Neural crest cell (in vitro differentiated cells): Measurements from ENCODE around the gene PPP1R27. TPM values are rescaled to one million over a fixed set of nuclear protein-coding genes. Genes with fewer than 3 reads are reported as not detected.

Source experiments
- DNase-seq: peaks from one replicate; pipeline ENCODE4 v3.0.0; 2021; ENCODE audit warnings: low read depth, mixed read lengths, low spot score
- H3K27ac Mint-ChIP-seq: one replicate; pipeline ENCODE4 v1.8.0; 2021; ENCODE audit warnings: mild to moderate bottlenecking, mixed read lengths; ENCODE audit not compliant: unreplicated experiment
- H3K27me3 Mint-ChIP-seq: 2 replicates; pipeline ENCODE4 v1.8.0; 2021; ENCODE audit warnings: low read depth, mild to moderate bottlenecking, mixed read lengths
- H3K36me3 Mint-ChIP-seq: 2 replicates; pipeline ENCODE4 v1.8.0; 2021; ENCODE audit warnings: low read depth, mild to moderate bottlenecking, mixed read lengths
- H3K4me1 Mint-ChIP-seq: 2 replicates; pipeline ENCODE4 v1.8.0; 2021; ENCODE audit warnings: mixed read lengths
- H3K4me3 Mint-ChIP-seq: one replicate; pipeline ENCODE4 v1.8.0; 2021; ENCODE audit warnings: mild to moderate bottlenecking, mixed read lengths
- H3K9me3 Mint-ChIP-seq: 2 replicates; pipeline ENCODE4 v1.8.0; 2021; ENCODE audit warnings: mixed read lengths
- total RNA-seq: library from RNA; stranded (reverse); gene quantifications from 2 replicates; pipeline ENCODE4 v1.2.1, GENCODE V29; 2021
- TF ChIP-seq, protein P1 (sequence below): fragments of 200-600 bp; sonication (generic); conservative IDR thresholded peaks from 2 replicates; pipeline ENCODE4 v1.5.0; 2021; ENCODE audit warnings: antibody characterized with exemption, mild to moderate bottlenecking

Gene PPP1R27
- total RNA-seq, 1 donor from 2014 or later: not detected

DNA sequence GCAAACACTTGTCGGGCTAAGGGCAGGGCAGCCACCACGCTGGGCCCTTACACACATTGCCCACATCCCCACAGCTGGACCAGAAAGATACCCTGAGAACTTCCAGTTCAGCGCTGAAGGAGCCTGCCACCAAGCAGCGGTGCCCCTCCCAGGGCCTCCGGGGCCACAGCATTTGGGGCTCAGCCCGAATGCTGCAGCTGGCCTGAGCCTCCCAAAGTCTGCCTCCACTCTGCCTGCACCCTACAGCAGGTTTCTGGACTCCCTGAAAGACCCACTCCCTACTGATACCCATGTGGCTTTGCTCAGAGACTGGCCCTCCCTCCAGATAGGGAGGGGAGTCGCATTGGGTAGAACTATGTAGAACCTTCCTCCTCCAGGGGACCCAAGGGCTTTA lies 3.3 kb downstream of the PPP1R27 start:
- DNase-seq: no peak
- no peaks in the 10 kb centered on the region for H3K9me3 Mint-ChIP-seq
- H3K27ac Mint-ChIP-seq: no peak overlapping the region
- H3K4me3 Mint-ChIP-seq: peak overlapping the region; percentile 92
- TF ChIP-seq, protein P1, sequence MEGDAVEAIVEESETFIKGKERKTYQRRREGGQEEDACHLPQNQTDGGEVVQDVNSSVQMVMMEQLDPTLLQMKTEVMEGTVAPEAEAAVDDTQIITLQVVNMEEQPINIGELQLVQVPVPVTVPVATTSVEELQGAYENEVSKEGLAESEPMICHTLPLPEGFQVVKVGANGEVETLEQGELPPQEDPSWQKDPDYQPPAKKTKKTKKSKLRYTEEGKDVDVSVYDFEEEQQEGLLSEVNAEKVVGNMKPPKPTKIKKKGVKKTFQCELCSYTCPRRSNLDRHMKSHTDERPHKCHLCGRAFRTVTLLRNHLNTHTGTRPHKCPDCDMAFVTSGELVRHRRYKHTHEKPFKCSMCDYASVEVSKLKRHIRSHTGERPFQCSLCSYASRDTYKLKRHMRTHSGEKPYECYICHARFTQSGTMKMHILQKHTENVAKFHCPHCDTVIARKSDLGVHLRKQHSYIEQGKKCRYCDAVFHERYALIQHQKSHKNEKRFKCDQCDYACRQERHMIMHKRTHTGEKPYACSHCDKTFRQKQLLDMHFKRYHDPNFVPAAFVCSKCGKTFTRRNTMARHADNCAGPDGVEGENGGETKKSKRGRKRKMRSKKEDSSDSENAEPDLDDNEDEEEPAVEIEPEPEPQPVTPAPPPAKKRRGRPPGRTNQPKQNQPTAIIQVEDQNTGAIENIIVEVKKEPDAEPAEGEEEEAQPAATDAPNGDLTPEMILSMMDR: no peak
- H3K27me3 Mint-ChIP-seq: no peaks in the 10 kb centered on the region
- H3K4me1 Mint-ChIP-seq: peaks cover 36% of the 10 kb centered on the region
- peaks cover 3% of the 10 kb centered on the region for H3K36me3 Mint-ChIP-seq

DNA sequence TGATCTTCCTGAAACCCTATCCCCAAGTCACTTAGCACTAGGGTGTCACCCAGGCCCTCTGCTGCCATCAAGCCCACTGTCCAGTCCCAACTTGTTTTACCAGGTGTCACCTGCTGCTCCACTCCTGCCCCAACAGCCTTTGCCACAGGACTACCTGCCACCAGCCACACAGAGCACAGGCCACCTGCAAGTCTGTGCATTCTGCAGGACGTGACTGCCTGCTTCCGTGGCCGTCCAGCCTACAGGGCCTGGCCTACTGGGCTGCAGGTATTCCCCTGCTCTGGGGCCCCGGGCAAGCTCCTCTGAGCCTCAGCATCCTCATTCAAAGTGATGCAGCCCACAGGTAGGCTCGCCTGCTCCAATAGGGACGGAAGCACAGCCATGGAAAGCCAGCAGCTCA lies 5.0 kb downstream of the PPP1R27 start:
- TF ChIP-seq, protein P1: no peak
- Mint-ChIP-seq H3K4me1 (peaks cover 40% of the 10 kb centered on the region), H3K9me3 (no peaks in the 10 kb centered on the region), H3K27ac (no peak overlapping the region), H3K4me3 (peak overlapping the region; percentile 64), H3K27me3 (no peaks in the 10 kb centered on the region), H3K36me3 (peaks cover 3% of the 10 kb centered on the region)
- no peak for DNase-seq

DNA sequence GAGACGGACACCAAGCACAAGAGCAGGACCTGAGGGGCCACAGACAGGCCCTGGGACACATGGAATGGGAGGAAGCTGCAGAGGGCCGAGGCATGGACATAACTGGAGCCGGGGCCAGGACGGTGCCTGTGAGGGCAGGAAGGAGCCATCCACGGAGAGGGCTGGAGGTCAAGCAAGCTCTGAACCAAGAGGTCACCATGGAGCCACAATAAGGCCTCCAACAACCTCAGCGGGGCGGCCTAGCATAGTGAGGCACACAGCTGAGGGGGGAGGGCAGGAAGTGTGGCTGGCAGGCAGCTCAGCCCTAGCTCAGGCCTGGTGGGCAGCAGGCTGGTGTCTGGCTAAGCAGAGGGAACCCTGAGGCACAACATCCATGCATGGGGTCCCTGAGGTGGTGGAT lies 6.2 kb downstream of the PPP1R27 start:
- Mint-ChIP-seq H3K4me3 (peak overlapping the region; percentile 87), H3K27ac (peak overlapping the region; percentile 43), H3K27me3 (no peaks in the 10 kb centered on the region), H3K4me1 (peaks cover 37% of the 10 kb centered on the region), H3K36me3 (peaks cover 3% of the 10 kb centered on the region), H3K9me3 (no peaks in the 10 kb centered on the region)
- peak; percentile 25 for DNase-seq
- TF ChIP-seq, protein P1: no peak

DNA sequence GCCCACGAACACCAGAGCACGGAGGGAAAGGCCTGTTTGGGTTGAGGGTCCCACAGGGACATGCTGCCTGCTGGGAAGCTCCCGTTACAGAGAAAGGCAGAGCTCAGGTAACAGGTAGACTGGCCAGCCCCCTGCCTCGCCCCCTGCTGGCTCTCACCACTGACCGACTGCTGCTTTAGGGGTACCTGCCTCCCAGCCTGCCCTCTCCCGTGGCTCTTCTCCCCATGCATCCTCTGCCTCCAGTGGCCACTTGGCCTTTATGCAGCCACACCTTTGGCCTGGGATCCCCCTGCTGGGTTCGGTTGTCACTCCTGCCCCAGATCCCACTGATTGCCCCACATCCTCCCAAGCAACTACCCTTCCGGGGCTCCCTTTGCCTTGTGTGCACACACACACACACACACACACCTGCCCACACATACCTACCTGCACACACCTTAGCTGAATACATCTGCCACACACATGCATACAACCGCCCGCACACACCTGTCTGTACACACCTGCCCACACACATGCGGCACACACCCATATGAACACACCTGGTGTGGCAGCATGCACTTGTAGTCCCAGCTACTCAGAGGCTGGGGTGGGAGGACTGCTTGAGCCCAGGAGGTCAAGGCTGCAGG lies 8.9 kb downstream of the PPP1R27 start:
- TF ChIP-seq, protein P1: peak; percentile 16
- H3K4me1 Mint-ChIP-seq: peaks cover 26% of the 10 kb centered on the region
- no peaks in the 10 kb centered on the region for H3K9me3 Mint-ChIP-seq
- peak overlapping the region; percentile 21 for H3K4me3 Mint-ChIP-seq
- no peaks in the 10 kb centered on the region for H3K27me3 Mint-ChIP-seq
- peaks cover 3% of the 10 kb centered on the region for H3K36me3 Mint-ChIP-seq
- DNase-seq: no peak
- no peak overlapping the region for H3K27ac Mint-ChIP-seq

DNA sequence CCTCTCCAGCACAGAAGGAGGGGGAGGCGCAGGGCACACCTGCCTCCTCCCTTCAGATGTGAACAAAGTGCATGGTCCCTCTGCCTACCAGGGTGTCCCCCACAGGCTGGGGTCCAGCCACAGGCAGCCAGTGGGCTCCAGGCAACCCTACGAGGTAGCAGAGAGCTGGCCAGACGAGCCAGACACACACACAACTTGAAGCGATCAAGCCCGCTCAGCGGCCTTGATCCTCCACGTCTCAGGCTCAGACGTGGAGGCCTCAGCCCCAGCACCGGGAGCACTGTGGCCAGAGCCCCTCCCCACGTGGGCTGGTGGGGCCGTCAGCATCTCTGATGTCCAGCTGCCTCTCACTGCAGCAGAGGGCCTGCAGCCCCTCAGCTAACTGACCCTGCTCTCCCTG lies 10.3 kb downstream of the PPP1R27 start:
- H3K4me3 Mint-ChIP-seq: no peak overlapping the region
- TF ChIP-seq, protein P1: no peak
- peaks cover 3% of the 10 kb centered on the region for H3K36me3 Mint-ChIP-seq
- H3K4me1 Mint-ChIP-seq: peaks cover 20% of the 10 kb centered on the region
- no peaks in the 10 kb centered on the region for H3K9me3 Mint-ChIP-seq
- H3K27me3 Mint-ChIP-seq: no peaks in the 10 kb centered on the region
- no peak overlapping the region for H3K27ac Mint-ChIP-seq
- no peak for DNase-seq
